Measurements from ENCODE around the gene ZKSCAN5. TPM values are rescaled to one million over a fixed set of nuclear protein-coding genes. Genes with fewer than 3 reads are reported as not detected.
"Not testable (repeated sequence)": the region's sequence is repeated elsewhere in the genome, so short reads cannot be mapped to it uniquely, and the experiment has no call there.

The ZKSCAN5 gene
- polyA plus RNA-seq, 4 donors: 3.8 to 7.9 (median 4.4) TPM

DNA sequence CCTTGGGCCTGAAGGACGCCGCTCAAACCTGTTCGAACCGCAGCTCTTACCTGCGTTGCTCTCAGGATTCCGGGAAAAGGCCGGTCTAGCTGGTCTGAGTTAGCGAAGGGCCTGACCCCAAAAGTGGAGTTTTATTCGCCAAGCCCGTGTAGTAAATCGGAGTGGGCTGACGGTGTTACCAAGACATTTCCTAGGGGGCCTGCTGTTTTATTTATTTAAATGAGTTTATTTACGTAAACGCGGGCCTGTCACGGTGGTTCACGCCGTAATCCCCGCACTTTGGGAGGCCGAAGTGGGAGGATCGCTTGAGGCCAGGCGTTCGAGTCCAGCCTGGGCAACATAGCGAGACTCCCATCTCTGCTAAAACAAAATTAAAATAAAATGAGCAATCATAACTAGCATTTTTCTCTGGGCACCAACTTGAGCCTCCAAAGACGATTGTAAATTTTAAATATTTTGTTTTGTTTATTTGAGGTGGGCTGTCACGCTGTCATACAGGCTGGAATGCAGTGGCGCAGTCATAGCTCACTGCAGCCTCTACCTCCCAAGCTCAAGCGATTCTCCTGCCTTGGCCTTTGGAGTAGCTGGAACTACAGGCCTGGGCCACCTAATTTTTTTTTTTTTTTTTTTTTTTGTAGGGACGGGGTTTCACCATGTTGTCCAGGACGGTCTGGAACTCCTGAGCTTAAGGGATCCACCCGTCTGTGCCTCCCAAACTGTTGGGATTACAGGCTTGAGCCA lies 54.9 kb downstream of the ZKSCAN5 start:
- Histone ChIP-seq H3K27ac (ENCODE audit: low read depth in 1 of 3, low read length in 2 of 3) (peak overlapping the region; percentile 96 to 98 (median 97)), H3K4me1 (ENCODE audit: control insufficient read depth in 3 of 3, insufficient read depth in 2 of 3, low read depth in 1 of 3, low read length in 2 of 3) (peaks cover 3 to 9% (median 6%) of the 10 kb centered on the region in 3 donors), H3K4me3 (ENCODE audit: low read depth in 1 of 3, low read length in 3 of 3) (peak overlapping the region; percentile 76 to 94 (median 76)), H3K27me3 (ENCODE audit: control insufficient read depth in 3 of 3, insufficient read depth in 3 of 3, low read length in 3 of 3) (no peaks in the 10 kb centered on the region), H3K9me3 (ENCODE audit: control insufficient read depth in 2 of 2, insufficient read depth in 1 of 2, low read depth in 1 of 2, low read length in 1 of 2) (no peaks in the 10 kb centered on the region), H3K36me3 (ENCODE audit: control insufficient read depth in 3 of 3, insufficient read depth in 2 of 3, low read depth in 1 of 3, low read length in 3 of 3) (peaks cover 17 to 34% (median 19%) of the 10 kb centered on the region in 3 donors)
- no peak for DNase-seq
- 16 to 25% (median 20%) methylated on average over 31 of the region's 31 CpGs for WGBS, 3 donors
- FAIRE-seq: no peak

DNA sequence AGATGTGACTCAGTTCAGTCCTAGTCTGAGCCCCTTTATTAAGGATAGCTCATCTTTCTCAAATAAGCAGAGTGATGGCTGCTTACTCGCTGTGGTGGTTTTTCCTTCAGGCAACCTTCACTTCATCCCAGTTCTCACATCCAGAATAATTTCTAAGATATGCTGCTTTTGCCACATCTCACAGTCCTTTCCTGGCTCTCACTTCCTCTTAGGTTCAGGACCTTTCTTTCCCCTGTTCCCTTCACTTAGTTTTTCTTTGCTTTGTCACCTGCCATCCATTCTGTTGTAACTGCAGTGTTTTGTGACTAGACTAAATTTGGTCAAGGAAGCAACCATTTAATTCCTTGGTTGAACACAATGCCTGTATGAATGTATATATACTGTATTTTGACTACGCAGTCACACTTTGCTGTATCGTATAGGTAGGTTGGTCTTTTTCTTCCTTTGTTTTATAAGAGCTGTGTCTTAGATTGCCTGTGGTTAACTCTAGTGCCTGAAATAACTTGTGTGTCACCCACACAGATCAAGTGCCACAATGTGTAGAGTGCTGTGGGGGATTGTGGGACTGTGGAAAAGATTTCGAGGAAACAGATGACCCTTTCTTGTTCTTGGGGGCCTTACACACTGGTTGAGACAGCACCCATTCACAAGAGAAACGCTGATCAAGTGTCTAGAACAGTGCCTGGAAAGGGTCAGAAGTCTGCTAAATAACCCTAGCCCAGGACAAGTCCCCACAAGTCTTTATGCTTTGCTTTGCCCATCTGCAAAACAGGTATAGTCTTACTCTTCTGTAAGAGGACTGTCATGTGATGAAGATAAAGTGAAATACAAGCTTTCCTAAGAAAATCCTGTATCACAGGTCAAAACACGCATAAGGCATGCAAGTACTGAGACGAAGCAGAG lies 56.6 kb downstream of the ZKSCAN5 start:
- H3K9me3 ChIP-seq (ENCODE audit: control insufficient read depth in 2 of 2, insufficient read depth in 1 of 2, low read depth in 1 of 2, low read length in 1 of 2): no peaks in the 10 kb centered on the region

DNA sequence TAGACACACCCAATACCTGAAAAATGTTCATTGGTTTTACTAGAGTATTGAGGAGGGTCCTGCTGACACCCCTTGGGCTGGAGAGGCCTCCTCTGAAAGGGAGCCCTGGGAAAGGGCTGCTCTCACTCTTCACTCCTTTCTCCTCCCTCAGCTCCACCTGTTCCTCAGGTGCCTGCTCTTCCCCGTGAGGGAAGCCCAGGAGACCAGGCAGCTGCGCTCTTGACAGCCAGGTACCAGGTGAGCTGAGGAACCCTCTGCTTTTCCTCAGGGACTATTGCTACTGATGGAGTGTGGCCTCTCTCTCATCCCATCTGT lies 57.2 kb downstream of the ZKSCAN5 start:
- DNase-seq: no peak
- Histone ChIP-seq H3K36me3 (ENCODE audit: control insufficient read depth in 3 of 3, insufficient read depth in 2 of 3, low read depth in 1 of 3, low read length in 3 of 3) (peaks cover 19 to 35% (median 23%) of the 10 kb centered on the region in 3 donors), H3K27ac (ENCODE audit: low read depth in 1 of 3, low read length in 2 of 3) (no peak overlapping the region), H3K4me1 (ENCODE audit: control insufficient read depth in 3 of 3, insufficient read depth in 2 of 3, low read depth in 1 of 3, low read length in 2 of 3) (peaks cover 3 to 9% (median 6%) of the 10 kb centered on the region in 3 donors), H3K27me3 (ENCODE audit: control insufficient read depth in 3 of 3, insufficient read depth in 3 of 3, low read length in 3 of 3) (no peaks in the 10 kb centered on the region), H3K9me3 (ENCODE audit: control insufficient read depth in 2 of 2, insufficient read depth in 1 of 2, low read depth in 1 of 2, low read length in 1 of 2) (no peaks in the 10 kb centered on the region), H3K4me3 (ENCODE audit: low read depth in 1 of 3, low read length in 3 of 3) (no peak overlapping the region)
- FAIRE-seq: no peak
- WGBS, 3 donors: 92 to 100% (median 94%) methylated on average over 2 of the region's 2 CpGs

More for the DNA sequence above, 56.6 kb downstream of the ZKSCAN5 start:
- Histone ChIP-seq H3K27me3 (ENCODE audit: control insufficient read depth in 3 of 3, insufficient read depth in 3 of 3, low read length in 3 of 3) (no peaks in the 10 kb centered on the region), H3K4me3 (ENCODE audit: low read depth in 1 of 3, low read length in 3 of 3) (no peak overlapping the region), H3K4me1 (ENCODE audit: control insufficient read depth in 3 of 3, insufficient read depth in 2 of 3, low read depth in 1 of 3, low read length in 2 of 3) (peaks cover 3 to 9% (median 6%) of the 10 kb centered on the region in 3 donors), H3K36me3 (ENCODE audit: control insufficient read depth in 3 of 3, insufficient read depth in 2 of 3, low read depth in 1 of 3, low read length in 3 of 3) (peaks cover 19 to 33% (median 23%) of the 10 kb centered on the region in 3 donors), H3K27ac (ENCODE audit: low read depth in 1 of 3, low read length in 2 of 3) (no peak overlapping the region)
- DNase-seq: no peak
- FAIRE-seq: no peak
- 92 to 94% (median 93%) methylated on average over 7 of the region's 7 CpGs for WGBS, 3 donors

DNA sequence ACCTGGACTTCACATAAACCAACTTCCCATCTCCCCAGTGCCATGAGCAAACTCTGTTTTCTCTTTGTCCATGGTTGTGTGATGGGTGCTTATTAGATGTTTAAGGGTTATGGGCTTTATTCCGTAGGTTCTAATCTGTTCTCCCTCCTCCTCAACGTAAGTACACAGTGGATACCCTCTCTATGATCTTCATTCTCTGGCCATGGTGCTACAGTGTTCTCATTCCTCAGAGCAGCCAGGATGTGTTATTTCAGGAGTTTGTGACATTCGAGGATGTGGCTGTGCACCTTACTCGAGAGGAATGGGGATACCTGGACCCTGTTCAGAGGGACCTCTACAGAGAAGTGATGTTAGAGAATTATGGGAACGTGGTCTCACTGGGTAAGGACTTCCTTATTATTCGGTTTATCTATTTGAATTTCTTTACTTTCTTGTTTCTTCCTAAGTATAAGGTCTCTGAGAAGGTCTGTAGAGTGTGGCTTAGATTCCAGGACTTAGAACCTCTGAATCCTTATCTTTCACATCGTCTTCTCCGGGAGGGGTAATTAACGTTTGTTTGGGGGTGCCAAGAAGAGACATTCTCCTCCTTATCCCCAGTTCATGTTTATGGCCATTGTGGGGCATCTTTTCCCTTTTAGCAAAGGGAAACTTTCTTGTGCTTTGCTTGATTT lies 57.8 kb downstream of the ZKSCAN5 start:
- no peaks in the 10 kb centered on the region for H3K9me3 ChIP-seq (ENCODE audit: control insufficient read depth in 2 of 2, insufficient read depth in 1 of 2, low read depth in 1 of 2, low read length in 1 of 2)
- DNase-seq: no peak
- 71 to 87% (median 81%) methylated on average over 9 of the region's 9 CpGs for WGBS, 3 donors
- no peak overlapping the region for H3K4me3 ChIP-seq (ENCODE audit: low read depth in 1 of 3, low read length in 3 of 3)
- H3K27ac ChIP-seq (ENCODE audit: low read depth in 1 of 3, low read length in 2 of 3): peak overlapping the region in 2 of 3 donors; percentile 3 to 50
- FAIRE-seq: no peak
- H3K36me3 ChIP-seq (ENCODE audit: control insufficient read depth in 3 of 3, insufficient read depth in 2 of 3, low read depth in 1 of 3, low read length in 3 of 3): peaks cover 19 to 38% (median 23%) of the 10 kb centered on the region in 3 donors
- H3K27me3 ChIP-seq (ENCODE audit: control insufficient read depth in 3 of 3, insufficient read depth in 3 of 3, low read length in 3 of 3): no peaks in the 10 kb centered on the region
- H3K4me1 ChIP-seq (ENCODE audit: control insufficient read depth in 3 of 3, insufficient read depth in 2 of 3, low read depth in 1 of 3, low read length in 2 of 3): peaks cover under 1 to 7% (median 3%) of the 10 kb centered on the region in 3 donors

DNA sequence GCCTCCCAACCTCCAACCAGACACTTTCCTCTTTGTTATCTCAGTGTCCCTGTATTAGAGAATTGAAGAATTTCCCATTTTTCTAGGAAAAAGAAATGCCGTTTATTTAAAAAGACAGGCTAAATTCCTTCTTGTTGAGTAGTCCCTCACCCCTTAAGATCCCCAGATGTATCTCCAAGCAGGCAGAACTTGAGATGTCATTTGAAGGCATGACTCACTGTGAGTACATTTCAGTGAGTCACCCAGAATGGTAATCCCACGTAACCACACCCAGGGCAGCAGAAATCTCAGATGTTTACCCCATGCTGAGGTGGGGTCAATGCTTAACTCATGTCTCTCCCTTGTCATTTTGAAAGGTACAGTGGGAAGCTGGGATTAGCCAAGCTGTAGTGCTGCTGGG lies 58.4 kb downstream of the ZKSCAN5 start:
- H3K27me3 ChIP-seq (ENCODE audit: control insufficient read depth in 3 of 3, insufficient read depth in 3 of 3, low read length in 3 of 3): no peaks in the 10 kb centered on the region
- H3K4me3 ChIP-seq (ENCODE audit: low read depth in 1 of 3, low read length in 3 of 3): no peak overlapping the region
- H3K27ac ChIP-seq (ENCODE audit: low read depth in 1 of 3, low read length in 2 of 3): peak overlapping the region in 2 of 3 donors; percentile 3 to 50
- H3K9me3 ChIP-seq (ENCODE audit: control insufficient read depth in 2 of 2, insufficient read depth in 1 of 2, low read depth in 1 of 2, low read length in 1 of 2): no peaks in the 10 kb centered on the region
- H3K36me3 ChIP-seq (ENCODE audit: control insufficient read depth in 3 of 3, insufficient read depth in 2 of 3, low read depth in 1 of 3, low read length in 3 of 3): peaks cover 19 to 41% (median 23%) of the 10 kb centered on the region in 3 donors
- DNase-seq (peak; percentile 16 to 66), FAIRE-seq (no peak)
- H3K4me1 ChIP-seq (ENCODE audit: control insufficient read depth in 3 of 3, insufficient read depth in 2 of 3, low read depth in 1 of 3, low read length in 2 of 3): peaks cover 0 to 4% (median 3%) of the 10 kb centered on the region in 3 donors
- 42 to 43% (median 43%) methylated on average over 2 of the region's 2 CpGs for WGBS, 3 donors

DNA sequence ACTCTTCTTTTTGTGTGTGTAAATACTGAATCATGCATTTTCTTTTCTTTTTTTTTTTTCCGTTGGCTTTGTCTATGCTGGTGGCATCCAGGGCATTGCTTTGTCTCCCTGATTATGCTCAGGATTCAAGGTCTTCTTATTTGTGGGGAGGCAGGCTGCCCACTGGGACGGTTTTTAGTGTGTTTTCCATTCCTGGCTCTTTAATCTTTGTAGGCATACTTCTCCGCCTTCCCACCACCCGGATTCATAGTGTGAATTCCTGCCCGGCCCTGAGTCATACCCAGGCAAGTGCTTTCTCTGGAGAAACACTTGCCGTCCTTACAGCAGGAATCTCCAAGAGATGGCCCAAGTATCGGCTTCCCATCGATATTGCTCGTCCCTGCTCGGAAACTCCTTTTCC lies 59.2 kb downstream of the ZKSCAN5 start:
- FAIRE-seq (no peak), DNase-seq (no peak)
- no peak overlapping the region for H3K4me3 ChIP-seq (ENCODE audit: low read depth in 1 of 3, low read length in 3 of 3)
- peaks cover 19 to 47% (median 23%) of the 10 kb centered on the region in 3 donors for H3K36me3 ChIP-seq (ENCODE audit: control insufficient read depth in 3 of 3, insufficient read depth in 2 of 3, low read depth in 1 of 3, low read length in 3 of 3)
- peaks cover 0 to 4% (median 3%) of the 10 kb centered on the region in 3 donors for H3K4me1 ChIP-seq (ENCODE audit: control insufficient read depth in 3 of 3, insufficient read depth in 2 of 3, low read depth in 1 of 3, low read length in 2 of 3)
- no peaks in the 10 kb centered on the region for H3K27me3 ChIP-seq (ENCODE audit: control insufficient read depth in 3 of 3, insufficient read depth in 3 of 3, low read length in 3 of 3)
- H3K27ac ChIP-seq (ENCODE audit: low read depth in 1 of 3, low read length in 2 of 3): no peak overlapping the region
- H3K9me3 ChIP-seq (ENCODE audit: control insufficient read depth in 2 of 2, insufficient read depth in 1 of 2, low read depth in 1 of 2, low read length in 1 of 2): no peaks in the 10 kb centered on the region
- WGBS, 3 donors: 93 to 95% (median 94%) methylated on average over 10 of the region's 10 CpGs

DNA sequence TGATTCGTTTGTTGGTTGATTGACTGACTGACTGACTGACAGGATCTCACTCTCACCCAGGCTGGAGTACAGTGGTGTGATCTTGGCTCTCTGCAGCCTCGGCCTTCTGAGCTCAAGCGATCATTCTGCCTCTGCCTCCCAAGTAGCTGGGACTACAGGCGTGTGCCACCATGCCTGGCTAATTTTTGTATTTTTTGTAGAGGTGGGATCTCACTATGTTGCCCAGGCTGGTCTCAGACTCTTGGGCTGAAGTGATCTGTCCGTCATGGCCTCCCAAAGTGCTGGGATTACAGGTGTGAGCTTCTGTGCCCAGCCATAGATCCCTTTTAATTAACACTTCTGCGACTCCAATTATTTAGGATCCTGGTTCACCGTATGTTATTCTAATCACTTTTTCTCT lies 64.3 kb downstream of the ZKSCAN5 start:
- H3K9me3 ChIP-seq (ENCODE audit: control insufficient read depth in 2 of 2, insufficient read depth in 1 of 2, low read depth in 1 of 2, low read length in 1 of 2); H3K4me3 ChIP-seq (ENCODE audit: low read depth in 1 of 3, low read length in 3 of 3); H3K27me3 ChIP-seq (ENCODE audit: control insufficient read depth in 3 of 3, insufficient read depth in 3 of 3, low read length in 3 of 3); H3K27ac ChIP-seq (ENCODE audit: low read depth in 1 of 3, low read length in 2 of 3); H3K4me1 ChIP-seq (ENCODE audit: control insufficient read depth in 3 of 3, insufficient read depth in 2 of 3, low read depth in 1 of 3, low read length in 2 of 3); DNase-seq; FAIRE-seq: not testable (repeated sequence)
- 96 to 99% (median 98%) methylated on average over 7 of the region's 7 CpGs for WGBS, 3 donors
- peaks cover 13 to 27% (median 15%) of the 10 kb centered on the region in 3 donors for H3K36me3 ChIP-seq (ENCODE audit: control insufficient read depth in 3 of 3, insufficient read depth in 2 of 3, low read depth in 1 of 3, low read length in 3 of 3)

DNA sequence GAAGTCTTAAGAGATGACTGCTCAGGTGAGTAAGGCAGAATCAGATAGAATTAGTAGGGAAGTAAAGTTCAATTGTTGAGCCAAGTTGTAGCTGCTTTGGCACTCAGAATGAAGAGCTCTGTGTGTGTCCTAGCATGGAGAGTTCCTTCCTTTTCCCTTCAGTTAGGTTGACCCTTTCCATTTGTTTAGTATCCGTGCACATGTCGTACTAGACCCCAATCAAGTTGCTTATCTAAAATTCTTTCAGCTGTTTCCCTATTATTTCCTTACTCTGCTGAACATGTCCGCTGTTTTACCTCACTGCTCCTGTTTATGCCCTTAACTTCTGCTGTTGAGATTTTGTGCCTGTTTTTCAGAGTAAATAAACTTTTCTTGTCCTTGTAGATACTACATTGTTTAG lies 67.3 kb downstream of the ZKSCAN5 start:
- FAIRE-seq: no peak
- no peaks in the 10 kb centered on the region for H3K27me3 ChIP-seq (ENCODE audit: control insufficient read depth in 3 of 3, insufficient read depth in 3 of 3, low read length in 3 of 3)
- no peak overlapping the region for H3K27ac ChIP-seq (ENCODE audit: low read depth in 1 of 3, low read length in 2 of 3)
- DNase-seq: no peak
- 88 to 96% (median 93%) methylated on average over 3 of the region's 3 CpGs for WGBS, 3 donors
- H3K9me3 ChIP-seq (ENCODE audit: control insufficient read depth in 2 of 2, insufficient read depth in 1 of 2, low read depth in 1 of 2, low read length in 1 of 2): no peaks in the 10 kb centered on the region
- H3K36me3 ChIP-seq (ENCODE audit: control insufficient read depth in 3 of 3, insufficient read depth in 2 of 3, low read depth in 1 of 3, low read length in 3 of 3): peaks cover 5 to 17% (median 9%) of the 10 kb centered on the region in 3 donors
- no peak overlapping the region for H3K4me3 ChIP-seq (ENCODE audit: low read depth in 1 of 3, low read length in 3 of 3)
- no peaks in the 10 kb centered on the region for H3K4me1 ChIP-seq (ENCODE audit: control insufficient read depth in 3 of 3, insufficient read depth in 2 of 3, low read depth in 1 of 3, low read length in 2 of 3)
